Measurements from ENCODE around the gene CD74.

The CD74 gene

GRCh38 chr5:150448952-150449516 is 36.3 kb upstream of the CD74 start:
- Histone ChIP-seq H3K27ac (peak overlapping the region; percentile 99), H3K4me3 (ENCODE audit: low read depth, low read length) (peak overlapping the region; percentile 100), H3K27me3 (ENCODE audit: insufficient read depth, low read depth, severe bottlenecking) (no peaks in the 10 kb centered on the region), H3K36me3 (peaks cover 53% of the 10 kb centered on the region), H3K9me3 (ENCODE audit: severe bottlenecking) (peaks cover 6% of the 10 kb centered on the region)
- TF ChIP-seq CTCF (IDR thresholded peaks at IDR 0.05; ENCODE audit: low read depth, low read length): no peak
- no peak for DNase-seq

GRCh38 chr5:150448334-150448733 is 35.6 kb upstream of the CD74 start:
- H3K36me3 ChIP-seq: peaks cover 60% of the 10 kb centered on the region
- no peak for DNase-seq
- peaks cover 6% of the 10 kb centered on the region for H3K9me3 ChIP-seq (ENCODE audit: severe bottlenecking)
- H3K27me3 ChIP-seq (ENCODE audit: insufficient read depth, low read depth, severe bottlenecking): no peaks in the 10 kb centered on the region
- TF ChIP-seq CTCF (IDR thresholded peaks at IDR 0.05; ENCODE audit: low read depth, low read length): no peak
- H3K4me3 ChIP-seq (ENCODE audit: low read depth, low read length): peak overlapping the region; percentile 100
- H3K27ac ChIP-seq: peak overlapping the region; percentile 99

- Histone ChIP-seq H3K36me3 (peaks cover 66% of the 10 kb centered on the region), H3K4me3 (ENCODE audit: low read depth, low read length) (no peak overlapping the region)
Observed at GRCh38 chr5:150447188-150447587, 34.5 kb upstream of the CD74 start.

GRCh38 chr5:150446583-150446982 is 33.9 kb upstream of the CD74 start:
- Histone ChIP-seq H3K9me3 (ENCODE audit: severe bottlenecking) (peaks cover 3% of the 10 kb centered on the region), H3K27ac (no peak overlapping the region), H3K36me3 (peaks cover 69% of the 10 kb centered on the region), H3K27me3 (ENCODE audit: insufficient read depth, low read depth, severe bottlenecking) (no peaks in the 10 kb centered on the region), H3K4me3 (ENCODE audit: low read depth, low read length) (no peak overlapping the region)
- no peak for DNase-seq
- no peak for TF ChIP-seq CTCF (IDR thresholded peaks at IDR 0.05; ENCODE audit: low read depth, low read length)

More at GRCh38 chr5:150447188-150447587, 34.5 kb upstream of the CD74 start:
- Histone ChIP-seq H3K27me3 (ENCODE audit: insufficient read depth, low read depth, severe bottlenecking) (no peaks in the 10 kb centered on the region), H3K9me3 (ENCODE audit: severe bottlenecking) (peaks cover 3% of the 10 kb centered on the region), H3K27ac (no peak overlapping the region)
- no peak for TF ChIP-seq CTCF (IDR thresholded peaks at IDR 0.05; ENCODE audit: low read depth, low read length)
- DNase-seq: no peak

- no peak overlapping the region for H3K27ac ChIP-seq
- no peaks in the 10 kb centered on the region for H3K27me3 ChIP-seq (ENCODE audit: insufficient read depth, low read depth, severe bottlenecking)
- no peak for DNase-seq
- no peak overlapping the region for H3K4me3 ChIP-seq (ENCODE audit: low read depth, low read length)
- H3K9me3 ChIP-seq (ENCODE audit: severe bottlenecking): peaks cover 3% of the 10 kb centered on the region
- no peak for TF ChIP-seq CTCF (IDR thresholded peaks at IDR 0.05; ENCODE audit: low read depth, low read length)
- H3K36me3 ChIP-seq: peaks cover 69% of the 10 kb centered on the region
Observed at GRCh38 chr5:150446088-150446487, 33.4 kb upstream of the CD74 start.

GRCh38 chr5:150444770-150445169 is 32.1 kb upstream of the CD74 start:
- Histone ChIP-seq H3K27ac (no peak overlapping the region; the same call in 1 of the 2 replicates), H3K27me3 (ENCODE audit: insufficient read depth, low read depth, severe bottlenecking) (no peaks in the 10 kb centered on the region), H3K36me3 (peaks cover 69% of the 10 kb centered on the region), H3K9me3 (ENCODE audit: severe bottlenecking) (no peaks in the 10 kb centered on the region), H3K4me3 (ENCODE audit: low read depth, low read length) (no peak overlapping the region)
- TF ChIP-seq CTCF (IDR thresholded peaks at IDR 0.05; ENCODE audit: low read depth, low read length): no peak
- DNase-seq: no peak

Data from WERI-Rb-1 (cell line).